GM18951 (cell line): ENCODE measurements around the gene ARHGEF7.

Source experiments
- POLR2A ChIP-seq: IDR thresholded peaks from 4 replicates; pipeline ENCODE4 v1.6.1; 2011; ENCODE audit warnings: mild to moderate bottlenecking; ENCODE audit not compliant: insufficient read length, insufficient read depth; ENCODE audit errors: extremely low read depth
- in situ Hi-C: fragments of 300-500 bp; cut with MboI; formaldehyde crosslinking; loops from one replicate; pipeline ENCODE4 v1.12.0; 2022; ENCODE audit warnings: low sequenced_read_pairs, mixed read lengths, inconsistent platforms; ENCODE audit not compliant: unreplicated experiment

The ARHGEF7 gene

GRCh38 chr13:111316161-111316730, 201.1 kb downstream of the ARHGEF7 start:
- in situ Hi-C loops, result no loop called here
- no peak for TF ChIP-seq POLR2A

- TF ChIP-seq POLR2A, result peak; percentile 11
- in situ Hi-C loops, result no loop called here
Measured at GRCh38 chr13:111317042-111317550, 202.0 kb downstream of the ARHGEF7 start.

GRCh38 chr13:111317571-111318345, 202.6 kb downstream of the ARHGEF7 start:
- peak; percentile 8 for TF ChIP-seq POLR2A
- in situ Hi-C loops, result no loop called here

GRCh38 chr13:111318386-111318785, 203.3 kb downstream of the ARHGEF7 start:
- in situ Hi-C loops, result no loop called here
- TF ChIP-seq POLR2A, result no peak

- TF ChIP-seq POLR2A, result no peak
- in situ Hi-C loops, result no loop called here
Measured at GRCh38 chr13:111319521-111319920, 204.4 kb downstream of the ARHGEF7 start.

GRCh38 chr13:111319998-111320911, 205.1 kb downstream of the ARHGEF7 start, which contains the start of gene TEX29:
TEX29 (plus strand) TSS chr13:111320642; CDS start chr13:111320891, 249 bp downstream.
- in situ Hi-C loops, result no loop called here
- TF ChIP-seq POLR2A, result peak; percentile 9

GRCh38 chr13:111322001-111322915, 207.1 kb downstream of the ARHGEF7 start:
- in situ Hi-C loops, result no loop called here
- no peak for TF ChIP-seq POLR2A

GRCh38 chr13:111322916-111323331, 207.8 kb downstream of the ARHGEF7 start:
- in situ Hi-C loops, result no loop called here
- no peak for TF ChIP-seq POLR2A

- in situ Hi-C loops, result no loop called here
- no peak for TF ChIP-seq POLR2A
Measured at GRCh38 chr13:111323549-111323948, 208.4 kb downstream of the ARHGEF7 start.

GRCh38 chr13:111323950-111324651, 209.0 kb downstream of the ARHGEF7 start:
- TF ChIP-seq POLR2A, result no peak
- in situ Hi-C loops, result no loop called here

GRCh38 chr13:111324736-111325135, 209.6 kb downstream of the ARHGEF7 start:
- in situ Hi-C loops, result no loop called here
- no peak for TF ChIP-seq POLR2A

- TF ChIP-seq POLR2A, result no peak
- in situ Hi-C loops, result no loop called here
Measured at GRCh38 chr13:111325146-111325890, 210.2 kb downstream of the ARHGEF7 start.
